ENCODE measurements around the gene ATP2A1.
"Not testable (repeated sequence)": the region's sequence is repeated elsewhere in the genome, so short reads cannot be mapped to it uniquely, and the experiment has no call there.

Gene ATP2A1

GRCh38 chr16:28883221-28883996, 5.1 kb downstream of the ATP2A1 start:
- no peak for FAIRE-seq

DNA sequence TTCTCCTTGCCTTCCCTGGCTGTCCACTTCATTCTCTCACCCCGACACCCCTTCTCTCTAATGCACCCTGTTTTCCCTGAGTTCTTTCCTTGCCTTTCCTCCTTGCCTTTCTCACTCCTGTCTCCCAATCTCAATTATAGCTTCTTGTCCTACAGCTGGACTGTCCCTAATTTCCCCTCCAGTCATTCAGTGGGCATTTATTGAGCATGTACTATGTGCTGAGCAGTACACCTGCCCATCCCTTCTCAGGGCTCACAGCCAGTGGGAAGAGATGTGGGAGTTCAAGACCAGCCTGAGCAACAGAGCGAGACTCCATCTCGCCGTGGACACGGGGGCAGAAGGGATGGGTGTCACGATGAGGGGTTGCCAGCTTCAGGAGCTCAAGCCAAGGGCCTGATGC, 5.8 kb downstream of the ATP2A1 start:
- FAIRE-seq, result no peak

DNA sequence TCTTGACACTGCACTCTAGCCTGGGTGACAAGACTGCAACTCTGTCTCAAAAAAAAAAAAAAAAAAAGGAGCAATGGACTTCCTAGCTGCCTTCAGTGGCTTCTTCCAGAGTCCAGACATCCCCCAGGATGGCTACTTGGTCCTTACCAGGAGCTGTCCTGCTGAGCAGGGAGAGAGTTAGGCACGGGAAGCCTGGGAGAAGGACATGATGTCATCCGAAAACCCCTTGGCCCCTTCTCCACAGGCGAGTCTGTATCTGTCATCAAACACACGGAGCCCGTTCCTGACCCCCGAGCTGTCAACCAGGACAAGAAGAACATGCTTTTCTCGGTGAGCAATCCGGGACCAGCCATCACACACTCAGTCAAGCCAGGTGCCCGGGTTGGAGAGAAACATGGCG, 8.7 kb downstream of the ATP2A1 start:
- FAIRE-seq, result no peak

DNA sequence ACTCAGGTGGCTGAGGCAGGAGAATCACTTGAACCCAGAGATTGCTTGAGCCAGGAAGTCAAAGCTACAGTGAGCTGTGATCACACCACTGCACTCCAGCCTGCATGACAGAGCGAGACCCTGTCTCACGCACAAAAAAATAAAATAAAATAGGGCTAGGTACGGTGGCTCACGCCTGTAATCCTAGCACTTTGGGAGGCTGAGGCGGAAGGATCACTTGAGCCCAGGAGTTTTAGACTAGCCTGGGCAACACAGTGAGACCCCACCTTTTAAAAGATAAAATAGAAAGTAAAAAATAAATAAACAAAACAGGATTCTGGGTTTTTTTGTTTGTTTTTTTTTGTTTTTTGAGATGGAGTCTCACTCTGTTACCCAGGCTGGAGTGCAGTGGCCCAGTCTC, 12.1 kb downstream of the ATP2A1 start:
- FAIRE-seq, result not testable (repeated sequence)

DNA sequence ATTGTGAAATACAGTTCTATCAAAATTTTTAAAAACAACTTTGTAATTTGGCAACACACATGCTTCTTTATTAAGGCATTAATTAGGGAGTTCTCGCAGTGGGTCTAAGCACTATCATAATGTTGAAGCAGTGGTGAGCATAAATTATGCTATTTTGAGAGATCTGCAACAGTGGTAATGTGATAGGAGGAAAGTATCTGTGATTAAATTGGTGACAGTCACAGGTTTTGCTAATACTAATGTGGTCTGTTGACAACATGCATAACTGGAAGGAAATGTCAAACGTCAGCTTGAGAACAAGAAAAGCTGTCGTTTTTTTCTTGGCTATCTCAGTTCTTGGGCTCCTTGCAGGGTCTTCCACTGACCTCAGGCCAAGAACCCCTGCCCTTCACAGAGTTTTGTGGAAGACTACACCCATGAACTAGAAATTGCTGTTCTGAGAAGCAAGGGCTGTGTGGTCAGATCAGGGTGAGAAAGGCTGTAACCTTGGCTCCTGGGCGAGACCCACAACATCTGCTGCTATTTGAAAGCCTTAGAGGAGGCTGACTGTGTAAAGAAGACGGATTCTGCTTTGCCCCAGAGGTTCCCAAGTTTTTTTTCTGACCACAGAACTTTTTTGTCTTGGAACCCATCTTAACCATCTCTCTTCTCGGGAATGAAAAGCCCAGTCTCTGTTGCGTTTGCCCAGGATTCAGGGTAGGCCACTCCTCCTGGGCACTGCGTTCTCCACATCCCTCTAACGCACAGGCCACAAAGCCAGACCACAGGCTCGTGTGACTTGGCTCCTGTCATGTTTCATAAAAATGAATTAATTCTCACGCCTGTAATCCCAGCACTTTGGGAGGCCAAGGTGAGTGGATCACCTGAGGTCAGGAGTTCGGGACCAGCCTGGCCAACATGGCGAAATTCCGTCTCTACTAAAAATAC, 13.9 kb downstream of the ATP2A1 start:
- no peak for FAIRE-seq

DNA sequence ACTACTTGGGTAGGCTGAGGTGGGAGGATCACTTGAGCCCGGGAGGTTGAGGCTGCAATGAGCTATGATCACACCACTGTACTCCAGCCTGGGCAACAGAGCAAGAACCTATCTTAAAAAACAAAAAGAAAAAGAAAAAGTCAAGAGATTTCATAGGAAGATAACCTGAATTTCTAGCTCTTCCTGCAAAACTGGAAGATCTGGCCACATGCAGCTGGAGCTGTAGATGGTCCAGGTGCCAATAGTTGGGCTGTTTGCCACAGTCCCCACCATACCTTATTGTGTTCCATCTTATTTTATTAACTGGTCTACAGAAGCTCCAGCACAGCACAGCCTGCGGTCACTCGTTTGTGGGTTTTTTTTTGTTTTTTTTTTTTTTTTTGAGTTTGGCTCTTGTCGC, 15.0 kb downstream of the ATP2A1 start:
- FAIRE-seq, result no peak

- FAIRE-seq, result no peak
Measured at GRCh38 chr16:28895609-28896008, 17.3 kb downstream of the ATP2A1 start.

DNA sequence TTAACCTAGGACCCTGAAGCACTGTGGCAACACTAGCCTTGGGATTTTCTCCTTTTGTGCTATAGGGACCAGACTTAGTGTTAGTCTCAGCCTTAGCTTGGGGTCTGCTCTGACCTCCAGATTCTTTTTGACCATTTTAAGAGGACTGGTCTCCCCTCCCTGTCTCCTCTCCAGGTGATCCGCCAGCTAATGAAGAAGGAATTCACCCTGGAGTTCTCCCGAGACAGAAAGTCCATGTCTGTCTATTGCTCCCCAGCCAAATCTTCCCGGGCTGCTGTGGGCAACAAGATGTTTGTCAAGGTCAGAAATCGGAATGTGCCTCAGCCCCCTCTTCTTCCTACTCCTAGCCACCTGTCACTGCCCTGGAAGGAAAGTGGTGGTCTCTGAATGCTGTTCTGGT, 19.5 kb downstream of the ATP2A1 start:
- FAIRE-seq, result no peak

DNA sequence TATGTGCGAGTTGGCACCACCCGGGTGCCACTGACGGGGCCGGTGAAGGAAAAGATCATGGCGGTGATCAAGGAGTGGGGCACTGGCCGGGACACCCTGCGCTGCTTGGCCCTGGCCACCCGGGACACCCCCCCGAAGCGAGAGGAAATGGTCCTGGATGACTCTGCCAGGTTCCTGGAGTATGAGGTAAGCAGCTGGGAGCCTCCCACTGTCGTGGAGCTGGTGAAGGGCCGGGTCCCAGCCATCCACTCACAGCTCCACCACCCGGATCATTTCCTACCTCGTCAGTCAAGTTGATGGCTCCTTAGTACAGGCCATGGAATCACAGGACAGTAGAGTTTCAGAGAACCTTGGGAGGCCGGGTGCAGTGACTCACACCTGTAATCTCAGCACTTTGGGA, 20.0 kb downstream of the ATP2A1 start:
- no peak for FAIRE-seq

- FAIRE-seq, result no peak
Measured at GRCh38 chr16:28898942-28899341, 20.7 kb downstream of the ATP2A1 start.

GRCh38 chr16:28899882-28900590, 21.7 kb downstream of the ATP2A1 start:
- FAIRE-seq, result no peak

DNA sequence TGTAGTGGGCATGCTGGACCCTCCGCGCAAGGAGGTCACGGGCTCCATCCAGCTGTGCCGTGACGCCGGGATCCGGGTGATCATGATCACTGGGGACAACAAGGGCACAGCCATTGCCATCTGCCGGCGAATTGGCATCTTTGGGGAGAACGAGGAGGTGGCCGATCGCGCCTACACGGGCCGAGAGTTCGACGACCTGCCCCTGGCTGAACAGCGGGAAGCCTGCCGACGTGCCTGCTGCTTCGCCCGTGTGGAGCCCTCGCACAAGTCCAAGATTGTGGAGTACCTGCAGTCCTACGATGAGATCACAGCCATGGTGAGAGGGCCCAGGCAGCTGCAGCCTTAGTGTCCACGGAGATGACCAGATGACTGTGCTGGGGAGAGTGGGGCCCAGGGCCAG, 22.3 kb downstream of the ATP2A1 start:
- FAIRE-seq, result no peak

DNA sequence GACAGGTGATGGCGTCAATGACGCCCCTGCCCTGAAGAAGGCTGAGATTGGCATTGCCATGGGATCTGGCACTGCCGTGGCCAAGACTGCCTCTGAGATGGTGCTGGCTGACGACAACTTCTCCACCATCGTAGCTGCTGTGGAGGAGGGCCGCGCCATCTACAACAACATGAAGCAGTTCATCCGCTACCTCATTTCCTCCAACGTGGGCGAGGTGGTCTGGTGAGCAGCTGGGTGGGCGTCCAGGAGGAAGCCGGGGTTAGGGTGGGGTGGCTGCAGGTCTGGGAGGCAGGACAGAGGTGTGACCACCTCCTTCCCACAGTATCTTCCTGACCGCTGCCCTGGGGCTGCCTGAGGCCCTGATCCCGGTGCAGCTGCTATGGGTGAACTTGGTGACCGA, 23.6 kb downstream of the ATP2A1 start:
- no peak for FAIRE-seq

DNA sequence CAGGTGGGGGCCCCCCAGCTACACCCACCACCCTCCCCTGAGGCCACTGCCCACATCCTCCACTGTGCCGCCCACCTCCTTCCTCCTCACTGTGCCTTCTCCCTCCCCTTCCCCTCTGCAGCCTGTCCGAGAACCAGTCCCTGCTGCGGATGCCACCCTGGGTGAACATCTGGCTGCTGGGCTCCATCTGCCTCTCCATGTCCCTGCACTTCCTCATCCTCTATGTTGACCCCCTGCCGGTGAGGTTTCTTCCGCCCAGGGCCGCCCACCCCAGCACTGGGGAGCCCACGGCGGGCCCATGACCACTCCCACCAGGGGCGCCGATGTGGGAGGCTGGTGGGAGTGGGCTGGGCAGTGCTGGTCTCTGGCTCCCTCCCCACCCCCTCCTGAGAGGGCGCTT, 24.6 kb downstream of the ATP2A1 start:
- FAIRE-seq, result no peak

DNA sequence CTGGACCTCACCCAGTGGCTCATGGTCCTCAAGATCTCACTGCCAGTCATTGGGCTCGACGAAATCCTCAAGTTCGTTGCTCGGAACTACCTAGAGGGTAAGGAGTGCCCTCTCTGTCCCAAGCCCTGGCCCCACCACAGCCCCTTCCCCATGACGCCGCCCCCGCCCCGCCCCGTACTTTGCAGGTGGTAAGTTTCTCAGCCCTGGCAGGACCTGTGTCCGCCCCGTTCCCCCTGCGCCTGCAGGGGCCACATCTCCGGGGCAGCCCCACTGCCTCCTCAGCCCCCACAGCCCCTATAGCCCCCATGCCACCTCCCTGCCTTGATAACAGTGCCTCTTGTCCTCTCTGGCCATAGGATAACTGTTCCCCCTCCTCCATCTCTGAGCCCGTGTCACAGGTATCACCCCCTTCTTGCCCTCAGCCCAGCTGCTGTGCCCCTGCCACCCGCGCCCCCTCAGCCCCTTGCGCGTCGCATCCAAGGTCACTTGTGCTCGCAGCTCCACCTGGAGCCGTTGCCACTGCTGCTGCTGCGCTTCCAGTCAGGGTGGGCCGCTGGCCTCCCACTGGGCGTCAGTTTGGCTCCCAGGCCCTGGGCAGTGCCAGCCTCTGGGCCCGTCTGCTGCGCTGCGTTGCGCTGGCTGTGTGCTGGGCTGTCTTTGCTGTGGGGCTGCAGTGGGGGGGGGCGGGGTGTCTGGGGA, 25.2 kb downstream of the ATP2A1 start:
- no peak for FAIRE-seq

DNA sequence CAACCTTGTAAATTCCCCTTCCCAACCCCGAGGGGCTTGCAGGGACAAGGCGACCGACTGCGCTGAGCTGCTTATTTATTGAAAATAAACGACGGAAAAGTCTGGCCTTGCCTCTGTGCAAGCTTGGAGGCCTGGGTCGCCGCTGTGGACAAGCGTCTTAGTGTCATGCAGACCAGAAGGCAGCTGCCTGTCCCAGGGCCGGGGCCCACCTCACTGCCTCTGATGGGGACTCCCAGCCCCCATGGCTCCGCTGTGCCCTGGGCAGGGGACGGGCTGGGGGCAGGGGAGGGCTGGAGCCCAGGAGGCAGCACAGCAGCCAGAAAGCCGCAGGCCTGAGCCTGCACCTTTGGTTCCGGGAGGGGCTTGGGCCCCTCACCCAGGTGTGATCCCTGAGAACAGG, 26.1 kb downstream of the ATP2A1 start:
- no peak for FAIRE-seq

- FAIRE-seq, result no peak
Measured at GRCh38 chr16:28904828-28905227, 26.5 kb downstream of the ATP2A1 start.

- FAIRE-seq, result no peak
Measured at GRCh38 chr16:28905229-28905754, 27.0 kb downstream of the ATP2A1 start.

- FAIRE-seq, result no peak
Measured at GRCh38 chr16:28905800-28906372, 27.6 kb downstream of the ATP2A1 start.

- no peak for FAIRE-seq
Measured at GRCh38 chr16:28910086-28911031, 32.1 kb downstream of the ATP2A1 start.

GRCh38 chr16:28912558-28912957, 34.3 kb downstream of the ATP2A1 start:
- FAIRE-seq, result no peak
